Lung (tissue), 12 donors: ENCODE data around the gene CEND1. TPM values are rescaled to one million over a fixed set of nuclear protein-coding genes. Genes with fewer than 3 reads are reported as not detected.

Source experiments
- ATAC-seq: fragments of 200-7000 bp; cut with Tn5 transposase; one replicate; pipeline ENCODE4 v1.9.1; 2020; ENCODE audit warnings: moderate number of reproducible peaks; ENCODE audit not compliant: insufficient read depth, low FRiP score
- DNase-seq, 3 donors: peaks; one replicate each; pipeline ENCODE4 v3.0.0-alpha.2; 2013 to 2017
- H3K27ac ChIP-seq, 2 donors: one replicate each; pipeline ENCODE4 v1.5.1; 2013; ENCODE audit warnings: mild to moderate bottlenecking in 2 of 2, moderate library complexity in 2 of 2, control low read depth in 1 of 2, inconsistent platforms in 1 of 2, low read depth in 1 of 2, low read length in 1 of 2
- H3K27me3 ChIP-seq, 3 donors: one replicate each; pipeline ENCODE4 v1.5.1; 2013; ENCODE audit warnings: low read length in 2 of 3; ENCODE audit not compliant: control insufficient read depth in 3 of 3, insufficient read depth in 3 of 3
- H3K36me3 ChIP-seq, 4 donors: one replicate each; pipeline ENCODE4 v1.5.1; 2013; ENCODE audit warnings: low read length in 4 of 4, mild to moderate bottlenecking in 1 of 4, moderate library complexity in 1 of 4; ENCODE audit not compliant: control insufficient read depth in 4 of 4, insufficient read depth in 4 of 4
- H3K4me1 ChIP-seq, 5 donors: one replicate each; pipeline ENCODE4 v1.5.1; 2013; ENCODE audit warnings: low read length in 5 of 5, mild to moderate bottlenecking in 2 of 5, moderate library complexity in 1 of 5; ENCODE audit not compliant: control insufficient read depth in 5 of 5, insufficient read depth in 5 of 5
- H3K4me3 ChIP-seq: one replicate; pipeline ENCODE4 v1.5.1; 2013; ENCODE audit warnings: mild to moderate bottlenecking, control low read depth, moderate library complexity
- H3K9ac ChIP-seq, 2 donors: one replicate each; pipeline ENCODE4 v1.5.1; 2013; ENCODE audit warnings: low read length in 2 of 2, control low read depth in 1 of 2; ENCODE audit not compliant: insufficient read depth in 1 of 2
- H3K9me3 ChIP-seq, 4 donors: one replicate each; pipeline ENCODE4 v1.5.1; 2013; ENCODE audit warnings: low read length in 3 of 4, mild to moderate bottlenecking in 1 of 4, moderate library complexity in 1 of 4; ENCODE audit not compliant: control insufficient read depth in 4 of 4, insufficient read depth in 3 of 4
- WGBS, 2 donors: extraction: QIAGEN DNeasy Blood & Tissue Kit; methylation state at CpG; one replicate each; pipeline ENCODE4 v1.1.7; 2013; 5-methylcytosine and 5-hydroxymethylcytosine counted together
- polyA plus RNA-seq, 2 donors: library from polyadenylated mRNA; stranded (reverse); fragments of 200-250 nt; gene quantifications; one replicate each; pipeline ENCODE4 v1.2.1, GENCODE V29; 2013
- total RNA-seq, 2 donors: library from RNA; depleted of rRNA in 1 of 2; stranded (reverse); fragments of >200 nt in 1 of 2; gene quantifications; one replicate each; pipeline ENCODE4 v1.2.1, GENCODE V29; 2014 to 2021
- TF ChIP-seq, protein P1 (sequence below): IDR thresholded peaks from 2 replicates; pipeline ENCODE4 v1.5.1; 2012; ENCODE audit warnings: mild to moderate bottlenecking; ENCODE audit errors: control extremely low read depth, extremely low read depth
- donor health status: control.
- donor health status: control.
- donor health status: Bipolar disorder and iron deficiency.
- donor health status: healthy.
- donor health status: DM: yes; HTN: yes; CAD: no.

The CEND1 gene
- total and polyA plus RNA-seq, 4 donors, result 0.10 to 0.18 (median 0.14) TPM; not detected in 1

DNA sequence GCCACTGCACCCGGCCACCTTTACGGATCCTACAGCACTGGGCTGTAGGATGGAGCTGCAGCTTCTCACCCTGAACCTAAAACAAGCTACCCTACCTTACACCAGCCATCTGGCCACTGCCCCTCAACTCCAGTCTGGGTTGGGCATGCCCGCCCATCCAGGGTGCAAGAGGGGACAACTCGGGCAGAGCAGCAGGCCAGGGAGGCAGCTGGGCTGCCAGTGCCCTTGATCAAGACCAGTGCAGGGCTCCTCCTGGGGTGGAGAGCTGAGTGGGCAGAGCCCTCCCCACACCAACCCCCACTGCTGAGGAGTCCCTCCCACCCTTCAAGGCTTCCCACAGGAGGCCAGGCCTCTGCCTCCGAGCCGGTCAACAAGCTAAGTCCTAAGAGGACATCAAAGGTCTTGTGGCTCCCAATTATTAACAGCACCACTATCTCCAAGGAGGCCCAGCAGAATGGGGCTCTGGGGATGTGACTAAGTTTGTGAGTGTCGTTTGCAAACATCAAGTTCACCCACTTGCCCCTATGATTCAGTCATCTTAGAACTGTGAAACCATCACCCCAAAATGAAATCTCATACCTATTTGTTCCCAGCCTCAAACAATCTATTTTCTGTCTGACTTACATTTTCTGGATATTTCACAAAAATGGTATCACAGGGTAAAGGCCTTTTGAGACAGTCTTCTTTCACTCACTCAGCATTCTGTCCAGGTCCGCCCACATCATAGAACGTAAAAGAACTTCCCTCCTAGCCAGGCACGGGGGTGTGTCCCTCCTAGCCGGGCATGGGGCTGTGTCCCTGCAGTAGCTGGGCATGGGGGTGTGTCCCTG, 23.6 kb downstream of the CEND1 start:
- Histone ChIP-seq H3K9me3 (no peaks in the 10 kb centered on the region), H3K4me3 (no peak overlapping the region), H3K9ac (no peak overlapping the region), H3K27me3 (no peaks in the 10 kb centered on the region), H3K4me1 (no peaks in the 10 kb centered on the region), H3K36me3 (peaks cover 12 to 63% (median 27%) of the 10 kb centered on the region in 4 donors), H3K27ac (no peak overlapping the region)
- ATAC-seq, result no peak
- 79 to 81% methylated on average over 11 of the region's 11 CpGs for WGBS, 2 donors
- DNase-seq, result no peak
- TF ChIP-seq, protein P1, sequence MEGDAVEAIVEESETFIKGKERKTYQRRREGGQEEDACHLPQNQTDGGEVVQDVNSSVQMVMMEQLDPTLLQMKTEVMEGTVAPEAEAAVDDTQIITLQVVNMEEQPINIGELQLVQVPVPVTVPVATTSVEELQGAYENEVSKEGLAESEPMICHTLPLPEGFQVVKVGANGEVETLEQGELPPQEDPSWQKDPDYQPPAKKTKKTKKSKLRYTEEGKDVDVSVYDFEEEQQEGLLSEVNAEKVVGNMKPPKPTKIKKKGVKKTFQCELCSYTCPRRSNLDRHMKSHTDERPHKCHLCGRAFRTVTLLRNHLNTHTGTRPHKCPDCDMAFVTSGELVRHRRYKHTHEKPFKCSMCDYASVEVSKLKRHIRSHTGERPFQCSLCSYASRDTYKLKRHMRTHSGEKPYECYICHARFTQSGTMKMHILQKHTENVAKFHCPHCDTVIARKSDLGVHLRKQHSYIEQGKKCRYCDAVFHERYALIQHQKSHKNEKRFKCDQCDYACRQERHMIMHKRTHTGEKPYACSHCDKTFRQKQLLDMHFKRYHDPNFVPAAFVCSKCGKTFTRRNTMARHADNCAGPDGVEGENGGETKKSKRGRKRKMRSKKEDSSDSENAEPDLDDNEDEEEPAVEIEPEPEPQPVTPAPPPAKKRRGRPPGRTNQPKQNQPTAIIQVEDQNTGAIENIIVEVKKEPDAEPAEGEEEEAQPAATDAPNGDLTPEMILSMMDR, result no peak

DNA sequence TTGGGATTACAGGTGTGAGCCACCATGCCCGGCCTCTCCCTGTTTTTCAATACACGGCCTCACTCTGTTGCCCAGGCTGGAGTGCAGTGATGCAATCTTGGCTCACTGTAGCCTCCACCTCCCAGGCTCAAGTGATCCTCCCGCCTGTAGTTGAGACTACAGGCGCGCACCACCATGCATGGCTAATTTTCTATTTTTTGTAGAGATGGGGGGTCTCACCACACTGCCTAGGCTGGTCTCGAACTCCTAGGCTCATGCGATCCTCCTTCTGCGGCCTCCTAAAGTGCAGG, 24.1 kb downstream of the CEND1 start:
- no peak overlapping the region for H3K4me3 ChIP-seq
- DNase-seq (no peak), ATAC-seq (no peak)
- WGBS, 2 donors, result 90 to 95% methylated on average over 8 of the region's 8 CpGs
- H3K36me3 ChIP-seq, result peaks cover 12 to 59% (median 27%) of the 10 kb centered on the region in 4 donors
- no peak overlapping the region for H3K27ac ChIP-seq
- no peaks in the 10 kb centered on the region for H3K27me3 ChIP-seq
- H3K9me3 ChIP-seq, result no peaks in the 10 kb centered on the region
- H3K4me1 ChIP-seq, result no peaks in the 10 kb centered on the region
- H3K9ac ChIP-seq, result no peak overlapping the region
- TF ChIP-seq, protein P1, result no peak

DNA sequence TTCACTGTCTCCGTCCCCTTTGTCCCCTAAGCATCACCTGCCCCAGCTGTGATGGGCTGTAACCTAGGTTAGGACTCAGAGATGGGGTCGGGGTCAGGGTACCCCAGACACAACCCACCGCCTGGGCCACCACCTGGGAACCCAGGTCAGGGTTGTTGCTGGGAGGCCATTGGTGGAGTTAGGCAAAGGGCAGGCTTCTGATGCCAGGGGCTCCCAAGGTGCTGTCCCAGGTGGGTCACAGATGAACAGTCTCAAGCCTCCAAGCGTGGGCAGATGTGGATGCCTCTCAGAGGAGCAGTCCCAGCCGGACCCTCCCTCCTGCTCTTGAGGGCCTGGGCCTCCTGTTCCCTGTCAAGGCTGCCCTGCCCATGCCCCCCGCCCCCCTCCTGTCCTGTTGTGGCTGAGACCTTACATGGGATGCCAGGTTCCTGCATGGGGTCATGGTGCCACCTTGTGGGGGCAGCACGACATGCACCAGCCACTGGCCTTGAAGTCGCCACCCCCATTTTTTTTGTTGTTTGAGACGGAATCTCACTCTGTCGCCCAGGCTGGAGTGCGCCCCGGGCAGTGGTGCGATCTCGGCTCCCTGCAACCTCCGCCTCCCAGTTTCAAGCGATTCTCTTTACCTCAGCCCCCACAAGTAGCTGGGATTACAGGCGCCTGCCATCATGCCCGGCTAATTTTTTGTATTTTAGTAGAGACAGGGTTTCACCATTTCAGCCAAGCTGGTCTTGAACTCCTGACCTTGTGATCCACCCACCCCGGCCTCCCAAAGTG, 24.7 kb downstream of the CEND1 start:
- ATAC-seq (no peak), DNase-seq (peak; percentile 35 to 54 (median 50))
- Histone ChIP-seq H3K9ac (no peak overlapping the region), H3K36me3 (peaks cover 16 to 57% (median 29%) of the 10 kb centered on the region in 4 donors), H3K9me3 (no peaks in the 10 kb centered on the region), H3K4me1 (no peaks in the 10 kb centered on the region), H3K27ac (no peak overlapping the region), H3K4me3 (no peak overlapping the region), H3K27me3 (no peaks in the 10 kb centered on the region)
- TF ChIP-seq, protein P1, result peak; percentile 47
- WGBS, 2 donors, result 68 to 76% methylated on average over 19 of the region's 19 CpGs
